ENCODE data around the gene PLEKHA7. TPM values are rescaled to one million over a fixed set of nuclear protein-coding genes. Genes with fewer than 3 reads are reported as not detected.

PLEKHA7 gene
- total RNA-seq, 1 donor from 2014 or later: 37.5 TPM

GRCh38 chr11:16902182-16902581 lies 112.0 kb downstream of the PLEKHA7 start:
- no peak for TF ChIP-seq CTCF (conservative IDR thresholded peaks at IDR 0.05; ENCODE audit: low read depth, low read length)
- no peak overlapping the region for H3K4me3 ChIP-seq (ENCODE audit: low read depth, low read length)
- DNase-seq (ENCODE audit: low read depth): no peak

GRCh38 chr11:16900491-16900890 lies 113.7 kb downstream of the PLEKHA7 start:
- no peak for DNase-seq (ENCODE audit: low read depth)
- no peak overlapping the region for H3K4me3 ChIP-seq (ENCODE audit: low read depth, low read length)
- no peak for TF ChIP-seq CTCF (conservative IDR thresholded peaks at IDR 0.05; ENCODE audit: low read depth, low read length)

GRCh38 chr11:16899708-16900303 lies 114.4 kb downstream of the PLEKHA7 start:
- no peak overlapping the region for H3K4me3 ChIP-seq (ENCODE audit: low read depth, low read length)
- TF ChIP-seq CTCF (conservative IDR thresholded peaks at IDR 0.05; ENCODE audit: low read depth, low read length): no peak
- no peak for DNase-seq (ENCODE audit: low read depth)

- no peak for DNase-seq (ENCODE audit: low read depth)
- no peak overlapping the region for H3K4me3 ChIP-seq (ENCODE audit: low read depth, low read length)
- TF ChIP-seq CTCF (conservative IDR thresholded peaks at IDR 0.05; ENCODE audit: low read depth, low read length): no peak
These were observed 115.8 kb downstream of the PLEKHA7 start for GRCh38 chr11:16898274-16898985.

GRCh38 chr11:16897470-16898061 lies 116.6 kb downstream of the PLEKHA7 start:
- H3K4me3 ChIP-seq (ENCODE audit: low read depth, low read length): no peak overlapping the region
- no peak for TF ChIP-seq CTCF (conservative IDR thresholded peaks at IDR 0.05; ENCODE audit: low read depth, low read length)
- DNase-seq (ENCODE audit: low read depth): no peak

- DNase-seq (ENCODE audit: low read depth): no peak
- TF ChIP-seq CTCF (conservative IDR thresholded peaks at IDR 0.05; ENCODE audit: low read depth, low read length): no peak
- no peak overlapping the region for H3K4me3 ChIP-seq (ENCODE audit: low read depth, low read length)
These were observed 117.3 kb downstream of the PLEKHA7 start for GRCh38 chr11:16896729-16897469.
